Activated CD4-positive, alpha-beta T cell treated with anti-CD3 and anti-CD28 coated beads, Interleukin-2, amount 10 ng/mL, durations not matched to agents 7 days and 5 days (primary cell): ENCODE results near the gene TBX21. TPM values are rescaled to one million over a fixed set of nuclear protein-coding genes. Genes with fewer than 3 reads are reported as not detected.
A peak's percentile ranks its signal among the peaks of the same experiment; 100 is the strongest.

Source experiments
- CTCF ChIA-PET: fragments of 350-600 bp; sonication (Branson Sonifier 250); formaldehyde crosslinking; loops from one replicate; lab custom pipeline; 2021; ENCODE audit warnings: antibody characterized with exemption; lab: Charles Lee
- POLR2A ChIA-PET: fragments of 350-600 bp; sonication (Branson Sonifier 250); formaldehyde crosslinking; loops from one replicate; lab custom pipeline; 2021; ENCODE audit warnings: antibody characterized with exemption; lab: Charles Lee
- DNase-seq: peaks from one replicate; pipeline ENCODE4 v3.0.0-alpha.2; 2020
- H3K27ac Mint-ChIP-seq: one replicate; pipeline ENCODE4 v1.8.0; 2021; ENCODE audit warnings: mild to moderate bottlenecking, moderate library complexity, mixed read lengths
- H3K27me3 Mint-ChIP-seq: one replicate; pipeline ENCODE4 v1.8.0; 2021; ENCODE audit warnings: mixed read lengths
- H3K36me3 Mint-ChIP-seq: one replicate; pipeline ENCODE4 v1.8.0; 2021; ENCODE audit warnings: low read depth, mixed read lengths
- H3K4me1 Mint-ChIP-seq: one replicate; pipeline ENCODE4 v1.8.0; 2021; ENCODE audit warnings: mixed read lengths
- H3K4me3 Mint-ChIP-seq: one replicate; pipeline ENCODE4 v1.8.0; 2021; ENCODE audit warnings: mild to moderate bottlenecking, moderate library complexity, mixed read lengths
- H3K9me3 Mint-ChIP-seq: one replicate; pipeline ENCODE4 v1.8.0; 2021; ENCODE audit warnings: mixed read lengths
- total RNA-seq, 2 experiments: library from RNA; stranded (reverse); gene quantifications; one replicate each; pipeline ENCODE4 v1.2.3, GENCODE V29; 2021

The TBX21 gene
- total RNA-seq, 2 experiments from 2014 or later: 13.8 to 16.0 TPM

GRCh38 chr17:47728214-47728877 is 4.7 kb upstream of the TBX21 start:
- Mint-ChIP-seq H3K4me3 (no peak overlapping the region), H3K4me1 (peaks cover 76% of the 10 kb centered on the region), H3K9me3 (no peaks in the 10 kb centered on the region), H3K36me3 (no peaks in the 10 kb centered on the region), H3K27me3 (peaks cover 1% of the 10 kb centered on the region), H3K27ac (peak overlapping the region; percentile 16)
- ChIA-PET POLR2A (interaction anchor here (0.6 kb wide), 1 partner anchor 37 kb away, joined by 3 read pairs; no protein-coding TSS in a partner anchor), CTCF (interaction anchor here (0.6 to 1.2 kb wide), 3 partner anchors 26 to 49 kb away, joined by 3 to 4 read pairs (median 4); no protein-coding TSS in a partner anchor)
- no peak for DNase-seq

GRCh38 chr17:47729476-47729875 is 3.6 kb upstream of the TBX21 start:
- no peak overlapping the region for H3K27ac Mint-ChIP-seq
- no peak for DNase-seq
- CTCF ChIA-PET: interaction anchor here (0.6 to 1.8 kb wide), 2 partner anchors 11 to 14 kb away, joined by 3 read pairs; no protein-coding TSS in a partner anchor
- H3K4me1 Mint-ChIP-seq: peaks cover 83% of the 10 kb centered on the region
- H3K36me3 Mint-ChIP-seq: no peaks in the 10 kb centered on the region
- peaks cover 1% of the 10 kb centered on the region for H3K27me3 Mint-ChIP-seq
- H3K9me3 Mint-ChIP-seq: no peaks in the 10 kb centered on the region
- no peak overlapping the region for H3K4me3 Mint-ChIP-seq
- POLR2A ChIA-PET: no interaction called here

- H3K4me1 Mint-ChIP-seq: peaks cover 85% of the 10 kb centered on the region
- ChIA-PET CTCF (interaction anchor here (0.5 to 1.2 kb wide), 4 partner anchors 9 to 88 kb away, joined by 3 to 4 read pairs (median 3); no protein-coding TSS in a partner anchor), POLR2A (no interaction called here)
- H3K9me3 Mint-ChIP-seq: no peaks in the 10 kb centered on the region
- H3K27ac Mint-ChIP-seq: no peak overlapping the region
- H3K36me3 Mint-ChIP-seq: no peaks in the 10 kb centered on the region
- H3K4me3 Mint-ChIP-seq: no peak overlapping the region
- peaks cover 1% of the 10 kb centered on the region for H3K27me3 Mint-ChIP-seq
- no peak for DNase-seq
These were observed 2.4 kb upstream of the TBX21 start for GRCh38 chr17:47730681-47731080.

- ChIA-PET POLR2A (no interaction called here), CTCF (interaction anchor here (0.5 to 2.2 kb wide), 9 partner anchors 10 to 82 kb away, joined by 3 to 9 read pairs (median 5); no protein-coding TSS in a partner anchor)
- Mint-ChIP-seq H3K36me3 (no peaks in the 10 kb centered on the region), H3K9me3 (no peaks in the 10 kb centered on the region), H3K4me1 (peaks cover 85% of the 10 kb centered on the region), H3K27ac (no peak overlapping the region), H3K4me3 (no peak overlapping the region), H3K27me3 (peaks cover 1% of the 10 kb centered on the region)
- no peak for DNase-seq
These were observed 1.6 kb upstream of the TBX21 start for GRCh38 chr17:47731396-47731795.

GRCh38 chr17:47732399-47733046 is 513 bp upstream of the TBX21 start:
- ChIA-PET POLR2A (interaction anchor here (0.5 to 1.1 kb wide), 3 partner anchors 11 to 1179 kb away, joined by 3 to 11 read pairs (median 7); no protein-coding TSS in a partner anchor), CTCF (interaction anchor here (0.6 to 2.2 kb wide), 20 partner anchors 8 to 1205 kb away, joined by 3 to 13 read pairs (median 6); no protein-coding TSS in a partner anchor)
- Mint-ChIP-seq H3K36me3 (no peaks in the 10 kb centered on the region), H3K4me1 (peaks cover 85% of the 10 kb centered on the region), H3K9me3 (no peaks in the 10 kb centered on the region), H3K27me3 (peaks cover 1% of the 10 kb centered on the region), H3K4me3 (peak overlapping the region; percentile 72), H3K27ac (peak overlapping the region; percentile 84)
- DNase-seq: no peak

GRCh38 chr17:47733674-47734410 is 806 bp downstream of the TBX21 start:
- H3K4me3 Mint-ChIP-seq: peak overlapping the region; percentile 91
- POLR2A ChIA-PET: interaction anchor here (1.0 to 1.1 kb wide), 2 partner anchors 12 to 15 kb away, joined by 3 to 7 read pairs; no protein-coding TSS in a partner anchor
- peaks cover 1% of the 10 kb centered on the region for H3K27me3 Mint-ChIP-seq
- CTCF ChIA-PET: interaction anchor here (0.6 to 2.2 kb wide), 14 partner anchors 8 to 85 kb away, joined by 3 to 13 read pairs (median 6); no protein-coding TSS in a partner anchor
- H3K36me3 Mint-ChIP-seq: no peaks in the 10 kb centered on the region
- DNase-seq: peak; percentile 25
- H3K27ac Mint-ChIP-seq: peak overlapping the region; percentile 93
- H3K9me3 Mint-ChIP-seq: no peaks in the 10 kb centered on the region
- peaks cover 74% of the 10 kb centered on the region for H3K4me1 Mint-ChIP-seq

GRCh38 chr17:47735139-47735464 is 2.1 kb downstream of the TBX21 start:
- Mint-ChIP-seq H3K4me1 (peaks cover 66% of the 10 kb centered on the region), H3K27me3 (peaks cover 1% of the 10 kb centered on the region)
- CTCF ChIA-PET: interaction anchor here (1.1 to 1.7 kb wide), 3 partner anchors 8 to 55 kb away, joined by 3 to 6 read pairs (median 3); no protein-coding TSS in a partner anchor

GRCh38 chr17:47735536-47736011 is 2.5 kb downstream of the TBX21 start:
- POLR2A ChIA-PET: interaction anchor here (1.1 kb wide), 1 partner anchor 13 kb away, joined by 3 read pairs; no protein-coding TSS in a partner anchor
- Mint-ChIP-seq H3K36me3 (no peaks in the 10 kb centered on the region), H3K9me3 (no peaks in the 10 kb centered on the region), H3K4me3 (peak overlapping the region; percentile 91), H3K27me3 (peaks cover 1% of the 10 kb centered on the region), H3K27ac (peak overlapping the region; percentile 93), H3K4me1 (peaks cover 64% of the 10 kb centered on the region)
- no peak for DNase-seq
- CTCF ChIA-PET: interaction anchor here (0.7 to 1.7 kb wide), 5 partner anchors 9 to 54 kb away, joined by 3 to 6 read pairs (median 3); no protein-coding TSS in a partner anchor

More at GRCh38 chr17:47735139-47735464, 2.1 kb downstream of the TBX21 start:
- no peak for DNase-seq
- Mint-ChIP-seq H3K27ac (peak overlapping the region; percentile 93), H3K36me3 (no peaks in the 10 kb centered on the region), H3K9me3 (no peaks in the 10 kb centered on the region), H3K4me3 (peak overlapping the region; percentile 91)
- POLR2A ChIA-PET: interaction anchor here (0.9 to 1.1 kb wide), 2 partner anchors 13 to 86 kb away, joined by 3 read pairs; partner anchors contain the start of gene KPNB1

- DNase-seq: no peak
- CTCF ChIA-PET: interaction anchor here (0.7 to 1.7 kb wide), 7 partner anchors 8 to 210 kb away, joined by 3 to 4 read pairs (median 3); no protein-coding TSS in a partner anchor
- POLR2A ChIA-PET: interaction anchor here (0.6 kb wide), 1 partner anchor 36 kb away, joined by 6 read pairs; no protein-coding TSS in a partner anchor
- Mint-ChIP-seq H3K4me3 (peak overlapping the region; percentile 91), H3K36me3 (peaks cover 2% of the 10 kb centered on the region), H3K4me1 (peaks cover 65% of the 10 kb centered on the region), H3K27me3 (peaks cover under 1% of the 10 kb centered on the region), H3K9me3 (no peaks in the 10 kb centered on the region), H3K27ac (peak overlapping the region; percentile 63)
These were observed 3.8 kb downstream of the TBX21 start for GRCh38 chr17:47736501-47737495.

GRCh38 chr17:47738178-47738577 is 5.1 kb downstream of the TBX21 start:
- Mint-ChIP-seq H3K4me3 (no peak overlapping the region), H3K27me3 (no peaks in the 10 kb centered on the region), H3K4me1 (peaks cover 64% of the 10 kb centered on the region), H3K36me3 (peaks cover 2% of the 10 kb centered on the region), H3K27ac (no peak overlapping the region), H3K9me3 (no peaks in the 10 kb centered on the region)
- CTCF ChIA-PET: interaction anchor here (0.7 to 1.4 kb wide), 2 partner anchors 18 to 92 kb away, joined by 3 read pairs; no protein-coding TSS in a partner anchor
- no peak for DNase-seq
- POLR2A ChIA-PET: no interaction called here

- Mint-ChIP-seq H3K9me3 (no peaks in the 10 kb centered on the region), H3K27ac (no peak overlapping the region), H3K27me3 (no peaks in the 10 kb centered on the region), H3K36me3 (peaks cover 2% of the 10 kb centered on the region), H3K4me3 (no peak overlapping the region), H3K4me1 (peaks cover 64% of the 10 kb centered on the region)
- no peak for DNase-seq
- POLR2A ChIA-PET: no interaction called here
- CTCF ChIA-PET: interaction anchor here (1.3 to 1.5 kb wide), 3 partner anchors 47 to 93 kb away, joined by 3 to 4 read pairs (median 4); no protein-coding TSS in a partner anchor
These were observed 6.1 kb downstream of the TBX21 start for GRCh38 chr17:47739150-47739549.
